ENCODE results near the gene GYG2. TPM values are rescaled to one million over a fixed set of nuclear protein-coding genes. Genes with fewer than 3 reads are reported as not detected.
"Not testable (repeated sequence)": the region's sequence is repeated elsewhere in the genome, so short reads cannot be mapped to it uniquely, and the experiment has no call there.

The GYG2 gene
- total RNA-seq, 1 donor from 2014 or later, result 0.26 TPM

DNA sequence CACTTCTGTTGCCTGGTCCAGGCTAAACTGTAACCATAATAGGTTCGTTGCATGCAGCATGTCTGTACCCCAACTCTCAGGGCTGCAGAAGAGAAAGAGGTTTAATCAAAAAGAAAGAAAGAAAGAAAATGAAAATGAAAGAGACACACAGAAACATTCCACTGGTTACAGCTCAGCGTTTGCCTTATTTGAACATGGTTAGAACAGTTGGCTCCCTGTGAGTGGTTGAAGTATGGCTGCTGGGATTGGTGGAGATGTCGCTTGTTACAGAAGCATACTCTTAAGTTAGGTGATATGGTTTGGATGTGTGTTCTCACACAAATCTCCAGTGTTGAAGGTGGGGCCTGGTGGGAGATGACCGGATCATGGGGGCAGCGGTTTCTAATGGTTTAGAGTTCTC is 64.1 kb downstream of the GYG2 start:
- Histone ChIP-seq H3K27me3 (ENCODE audit: control insufficient read depth, insufficient read depth, low read length) (no peaks in the 10 kb centered on the region), H3K36me3 (ENCODE audit: control insufficient read depth, insufficient read depth, low read length) (no peaks in the 10 kb centered on the region), H3K4me3 (ENCODE audit: low read depth, low read length) (no peak overlapping the region)
- TF ChIP-seq, protein P1, sequence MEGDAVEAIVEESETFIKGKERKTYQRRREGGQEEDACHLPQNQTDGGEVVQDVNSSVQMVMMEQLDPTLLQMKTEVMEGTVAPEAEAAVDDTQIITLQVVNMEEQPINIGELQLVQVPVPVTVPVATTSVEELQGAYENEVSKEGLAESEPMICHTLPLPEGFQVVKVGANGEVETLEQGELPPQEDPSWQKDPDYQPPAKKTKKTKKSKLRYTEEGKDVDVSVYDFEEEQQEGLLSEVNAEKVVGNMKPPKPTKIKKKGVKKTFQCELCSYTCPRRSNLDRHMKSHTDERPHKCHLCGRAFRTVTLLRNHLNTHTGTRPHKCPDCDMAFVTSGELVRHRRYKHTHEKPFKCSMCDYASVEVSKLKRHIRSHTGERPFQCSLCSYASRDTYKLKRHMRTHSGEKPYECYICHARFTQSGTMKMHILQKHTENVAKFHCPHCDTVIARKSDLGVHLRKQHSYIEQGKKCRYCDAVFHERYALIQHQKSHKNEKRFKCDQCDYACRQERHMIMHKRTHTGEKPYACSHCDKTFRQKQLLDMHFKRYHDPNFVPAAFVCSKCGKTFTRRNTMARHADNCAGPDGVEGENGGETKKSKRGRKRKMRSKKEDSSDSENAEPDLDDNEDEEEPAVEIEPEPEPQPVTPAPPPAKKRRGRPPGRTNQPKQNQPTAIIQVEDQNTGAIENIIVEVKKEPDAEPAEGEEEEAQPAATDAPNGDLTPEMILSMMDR (IDR thresholded peaks at IDR 0.05; ENCODE audit: insufficient read depth, low read length, severe bottlenecking), result no peak
- DNase-seq (ENCODE audit: low read depth) (no peak), FAIRE-seq (no peak)

DNA sequence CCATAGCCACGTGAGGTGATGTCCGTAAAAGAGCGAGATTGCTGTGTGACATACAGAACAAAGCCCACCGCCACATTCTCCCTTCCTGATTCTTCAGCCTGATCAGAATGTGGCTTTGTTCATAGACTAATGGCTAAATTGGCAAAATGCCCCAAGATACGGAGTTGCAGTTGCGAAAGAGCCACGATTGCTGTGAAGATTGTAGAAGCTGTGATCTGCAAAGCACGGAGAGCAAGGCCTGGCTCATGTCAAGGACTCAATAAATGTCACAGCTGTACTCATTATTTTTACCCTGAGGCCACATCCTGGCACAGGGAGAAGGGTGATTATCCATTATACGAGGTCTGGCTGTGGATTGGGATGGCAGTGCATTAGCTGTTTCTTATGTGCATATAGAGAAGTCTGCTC is 66.2 kb downstream of the GYG2 start:
- TF ChIP-seq, protein P1 (IDR thresholded peaks at IDR 0.05; ENCODE audit: insufficient read depth, low read length, severe bottlenecking), result no peak
- FAIRE-seq, result peak; percentile 88
- no peaks in the 10 kb centered on the region for H3K36me3 ChIP-seq (ENCODE audit: control insufficient read depth, insufficient read depth, low read length)
- no peak overlapping the region for H3K4me3 ChIP-seq (ENCODE audit: low read depth, low read length)
- H3K27me3 ChIP-seq (ENCODE audit: control insufficient read depth, insufficient read depth, low read length), result no peaks in the 10 kb centered on the region
- DNase-seq (ENCODE audit: low read depth), result peak; percentile 33

DNA sequence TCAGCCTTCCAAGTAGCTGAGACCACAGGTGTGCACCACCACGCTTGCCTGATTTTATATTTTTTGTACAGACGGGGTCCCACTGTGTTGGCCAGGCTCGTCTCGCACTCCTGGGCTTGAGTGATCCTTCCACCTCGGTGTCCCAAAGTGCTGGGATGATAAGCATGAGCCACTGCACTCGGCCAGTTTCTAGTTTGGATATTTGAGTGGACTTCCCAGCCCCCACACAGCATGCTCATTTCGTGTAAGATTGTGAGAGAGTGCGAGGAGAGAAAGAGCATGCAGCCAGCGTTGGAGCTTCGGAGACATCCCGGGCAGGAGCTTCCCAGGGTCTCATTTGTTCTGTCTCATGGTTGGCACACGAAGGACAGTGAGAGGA is 68.6 kb downstream of the GYG2 start:
- H3K4me3 ChIP-seq (ENCODE audit: low read depth, low read length), result no peak overlapping the region
- no peak for FAIRE-seq
- TF ChIP-seq, protein P1 (IDR thresholded peaks at IDR 0.05; ENCODE audit: insufficient read depth, low read length, severe bottlenecking), result no peak
- no peaks in the 10 kb centered on the region for H3K27me3 ChIP-seq (ENCODE audit: control insufficient read depth, insufficient read depth, low read length)
- H3K36me3 ChIP-seq (ENCODE audit: control insufficient read depth, insufficient read depth, low read length), result no peaks in the 10 kb centered on the region
- no peak for DNase-seq (ENCODE audit: low read depth)

DNA sequence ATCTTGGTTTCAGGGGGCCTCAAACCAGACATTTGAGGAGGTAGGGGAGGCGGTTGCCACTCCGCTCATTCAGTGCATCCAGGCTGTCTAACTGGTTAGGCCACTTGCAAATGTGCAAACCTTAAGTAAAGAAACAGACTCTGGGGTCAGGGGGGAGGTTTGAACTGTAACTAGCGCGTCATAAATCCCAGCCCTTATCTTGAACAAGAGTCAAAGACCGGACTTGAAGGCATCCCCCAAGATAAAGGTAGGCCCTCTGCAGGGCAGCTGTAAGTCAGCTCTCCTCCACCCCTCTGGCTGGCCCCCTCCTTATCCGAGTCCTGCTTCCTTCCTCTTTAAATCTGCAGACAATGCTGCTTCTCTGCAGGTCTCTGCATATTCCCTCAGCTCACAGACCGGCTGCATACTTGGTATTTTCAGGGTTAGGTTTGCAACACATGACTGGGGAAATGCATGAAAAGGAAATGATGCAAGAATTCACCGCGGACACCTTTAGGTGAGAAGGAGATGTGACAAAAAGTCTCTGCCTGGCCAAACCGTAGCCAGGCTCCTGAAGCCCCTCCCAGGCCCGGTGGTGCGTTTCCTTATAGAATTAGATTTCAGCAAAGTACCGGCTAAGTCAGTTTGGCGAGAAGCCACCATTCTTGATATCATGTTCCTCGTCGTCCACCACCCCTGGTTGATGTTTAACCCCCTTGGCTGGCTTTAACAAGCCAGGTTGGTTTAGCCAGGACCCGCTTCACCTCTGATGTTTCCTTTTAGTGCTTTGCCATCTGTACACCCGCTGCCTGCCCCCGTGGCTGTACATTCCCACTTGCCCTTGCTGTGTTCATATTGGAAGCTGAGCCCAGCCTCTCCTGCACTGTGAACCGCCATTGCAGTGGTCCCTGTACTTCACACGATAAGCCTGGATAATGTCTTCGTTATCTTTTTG is 69.2 kb downstream of the GYG2 start:
- not testable (repeated sequence) for H3K36me3 ChIP-seq (ENCODE audit: control insufficient read depth, insufficient read depth, low read length); H3K27me3 ChIP-seq (ENCODE audit: control insufficient read depth, insufficient read depth, low read length)
- DNase-seq (ENCODE audit: low read depth) (peak; percentile 51), FAIRE-seq (peak; percentile 80)
- peak overlapping the region; percentile 2 for H3K4me3 ChIP-seq (ENCODE audit: low read depth, low read length)

DNA sequence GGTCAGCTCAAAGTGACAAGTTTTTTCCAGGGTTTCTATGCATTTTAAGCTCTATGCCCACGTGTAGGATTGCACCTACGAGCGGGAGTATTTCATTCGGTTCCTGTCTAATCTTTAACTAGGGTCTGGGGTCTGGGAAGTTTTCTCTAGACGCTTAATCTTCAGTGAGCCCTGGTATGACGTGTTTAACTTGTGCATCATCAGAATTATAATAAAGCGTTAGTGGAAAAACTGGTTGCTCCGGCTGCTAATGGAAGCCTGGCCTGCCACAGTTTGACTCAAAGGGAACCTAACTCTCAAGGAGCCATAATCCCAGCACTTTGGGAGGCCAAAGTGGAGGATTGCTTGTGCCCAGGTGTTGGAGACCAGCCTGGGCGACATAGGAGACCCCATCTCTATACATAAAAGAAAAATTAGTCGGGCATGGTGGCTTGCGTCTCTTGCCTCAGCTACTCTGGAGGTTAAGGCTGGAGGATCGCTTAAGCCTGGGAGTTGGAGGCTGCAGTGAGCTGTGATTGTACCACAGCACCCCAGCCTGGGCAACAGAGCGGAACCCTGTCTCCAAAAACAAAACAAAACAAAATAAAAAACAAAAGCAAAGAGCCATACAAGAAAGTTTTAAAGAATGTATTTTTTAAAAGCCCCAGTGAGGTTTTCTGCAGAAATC is 70.2 kb downstream of the GYG2 start:
- no peaks in the 10 kb centered on the region for H3K36me3 ChIP-seq (ENCODE audit: control insufficient read depth, insufficient read depth, low read length)
- DNase-seq (ENCODE audit: low read depth) (peak; percentile 64), FAIRE-seq (peak; percentile 82)
- H3K4me3 ChIP-seq (ENCODE audit: low read depth, low read length), result no peak overlapping the region
- H3K27me3 ChIP-seq (ENCODE audit: control insufficient read depth, insufficient read depth, low read length), result no peaks in the 10 kb centered on the region
- TF ChIP-seq, protein P1 (IDR thresholded peaks at IDR 0.05; ENCODE audit: insufficient read depth, low read length, severe bottlenecking), result no peak

DNA sequence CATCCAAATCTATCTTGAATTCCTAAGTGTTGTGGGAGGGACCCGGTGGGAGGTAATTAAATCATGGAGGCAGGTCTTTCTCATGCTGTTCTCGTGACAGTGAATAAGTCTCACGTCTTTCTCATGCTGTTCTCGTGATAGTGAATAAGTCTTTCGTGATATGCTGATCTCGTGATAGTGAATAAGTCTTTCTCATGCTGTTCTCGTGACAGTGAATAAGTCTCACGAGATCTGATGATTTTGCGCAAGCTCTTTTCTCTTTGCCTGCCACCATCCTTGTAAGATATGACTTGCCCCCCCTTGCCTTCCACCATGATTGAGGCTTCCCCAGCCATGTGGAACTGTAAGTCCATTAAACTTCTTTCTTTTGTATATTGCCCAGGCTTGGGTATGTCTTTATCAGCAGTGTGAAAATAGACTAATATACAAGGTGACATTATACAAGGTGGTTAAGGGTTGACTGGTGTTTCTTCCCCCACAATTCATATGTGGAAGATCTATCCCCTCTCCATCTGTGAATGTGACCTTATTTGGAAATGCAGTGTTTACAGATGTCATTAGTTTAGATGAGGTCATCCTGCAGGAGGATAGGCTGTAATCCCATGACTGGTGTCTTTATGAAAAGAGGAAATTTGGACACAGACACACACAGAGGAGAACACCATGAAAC is 72.8 kb downstream of the GYG2 start:
- TF ChIP-seq, protein P1 (IDR thresholded peaks at IDR 0.05; ENCODE audit: insufficient read depth, low read length, severe bottlenecking), result no peak
- FAIRE-seq, result no peak
- Histone ChIP-seq H3K36me3 (ENCODE audit: control insufficient read depth, insufficient read depth, low read length) (no peaks in the 10 kb centered on the region), H3K4me3 (ENCODE audit: low read depth, low read length) (no peak overlapping the region), H3K27me3 (ENCODE audit: control insufficient read depth, insufficient read depth, low read length) (no peaks in the 10 kb centered on the region)
- DNase-seq (ENCODE audit: low read depth), result no peak
